Stomach (tissue), 9 donors: ENCODE data around the gene FTSJ3. TPM values are rescaled to one million over a fixed set of nuclear protein-coding genes. Genes with fewer than 3 reads are reported as not detected.
"Not testable (repeated sequence)": the region's sequence is repeated elsewhere in the genome, so short reads cannot be mapped to it uniquely, and the experiment has no call there.

ENCODE experiments used
- DNase-seq, 2 donors: peaks; one replicate each; pipeline versions ENCODE4 v3.0.0 to v3.0.0-alpha.2; 2013 to 2019
- H3K27ac ChIP-seq, 5 donors: fragments of 200-600 bp in 4 of 5; sonication (generic) in 4 of 5; one replicate each; pipeline ENCODE4 v1.5.1; 2013 to 2019; ENCODE audit warnings: mild to moderate bottlenecking in 1 of 5, moderate library complexity in 1 of 5
- H3K27me3 ChIP-seq, 3 donors: fragments of 200-600 bp; sonication (generic); one replicate each; pipeline ENCODE4 v1.5.1; 2017 to 2019; ENCODE audit warnings: mixed run types in 1 of 3
- H3K36me3 ChIP-seq, 4 donors: fragments of 200-600 bp; sonication (generic); 1 replicate in 3 of 4; 2 replicates in 1 of 4; pipeline ENCODE4 v1.5.1; 2016 to 2019
- H3K4me1 ChIP-seq, 4 donors: fragments of 200-600 bp; sonication (generic); one replicate each; pipeline ENCODE4 v1.5.1; 2016 to 2019
- H3K4me3 ChIP-seq, 4 donors: fragments of 200-600 bp; sonication (generic) in 3 of 4; one replicate each; pipeline ENCODE4 v1.5.1; 2016 to 2019; ENCODE audit warnings: mild to moderate bottlenecking in 1 of 4
- H3K9me3 ChIP-seq, 4 donors: fragments of 200-600 bp; sonication (generic); one replicate each; pipeline ENCODE4 v1.5.1; 2016 to 2019
- EP300 ChIP-seq: sonication (generic); formaldehyde crosslinking; IDR thresholded peaks from one replicate; pipeline ENCODE4 v1.6.1; 2017; ENCODE audit warnings: antibody characterized with exemption
- POLR2A ChIP-seq, 4 donors: fragments of 450-650 bp; IDR thresholded peaks; one replicate each; pipeline ENCODE4 v1.6.1; 2016; ENCODE audit warnings: antibody characterized with exemption in 4 of 4, control low read depth in 2 of 4, mild to moderate bottlenecking in 1 of 4, moderate library complexity in 1 of 4
- POLR2AphosphoS5 ChIP-seq, 3 donors: sonication (generic); formaldehyde crosslinking; IDR thresholded peaks; one replicate each; pipeline ENCODE4 v1.6.1; 2016; ENCODE audit warnings: antibody characterized with exemption in 3 of 3
- WGBS, 5 donors: extraction: QIAGEN DNeasy Blood & Tissue Kit in 3 of 5; methylation state at CpG; one replicate each; pipeline versions ENCODE4 v1.1.5 to v1.1.7; 2013 to 2018; 5-methylcytosine and 5-hydroxymethylcytosine counted together
- intact Hi-C: fragments of 100-400 bp; cut with DNase I; formaldehyde crosslinking; loops from one replicate; pipeline ENCODE4 v1.15.1; 2023; ENCODE audit warnings: low total_unique reads
- polyA plus RNA-seq, 3 donors: library from polyadenylated mRNA; stranded (reverse); fragments of 200-250 nt; gene quantifications; one replicate each; pipeline ENCODE4 v1.2.3, GENCODE V29; 2013
- total RNA-seq, 5 donors: library from RNA; depleted of rRNA; stranded (reverse); fragments of >200 nt; gene quantifications; one replicate each; pipeline versions ENCODE4 v1.1.0 to v1.2.3, GENCODE V29; 2014 to 2016
- TF ChIP-seq, protein P1 (sequence below), 7 experiments: fragments of 450-650 bp in 4 of 7; fragments of 200-600 bp in 3 of 7; sonication (generic) in 3 of 7; IDR thresholded peaks; one replicate each; pipeline ENCODE4 v1.5.1; 2016 to 2019; ENCODE audit warnings: antibody characterized with exemption in 7 of 7, control low read depth in 2 of 7, mild to moderate bottlenecking in 1 of 7
- donor health status: healthy with polysubstance abuse.
- donor health status: Bipolar disorder and iron deficiency.
- donor health status: healthy.

The FTSJ3 gene
- total and polyA plus RNA-seq, 8 donors, result 3.5 to 54.0 (median 16.6) TPM

DNA sequence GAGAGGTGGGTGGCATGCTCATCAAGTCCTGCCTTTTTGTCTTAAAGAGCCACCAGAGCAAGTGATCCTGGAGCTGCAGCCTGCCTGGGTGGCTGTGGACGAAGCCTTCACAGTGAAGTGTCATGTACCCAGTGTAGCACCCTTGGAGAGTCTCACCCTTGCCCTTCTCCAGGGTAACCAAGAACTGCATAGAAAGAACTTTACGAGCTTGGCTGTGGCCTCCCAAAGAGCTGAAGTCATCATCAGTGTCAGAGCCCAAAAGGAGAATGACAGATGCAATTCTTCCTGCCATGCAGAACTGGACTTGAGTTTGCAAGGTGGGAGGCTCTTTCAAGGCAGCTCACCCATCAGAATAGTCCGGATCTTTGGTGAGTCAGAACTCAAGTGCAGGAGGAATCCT is 31.8 kb upstream of the FTSJ3 start:
- WGBS, 5 donors, result 48 to 88% (median 75%) methylated on average over 2 to 3 of the region's 3 CpGs
- intact Hi-C loops, result no loop called here
- TF ChIP-seq EP300 (no peak), POLR2A (IDR thresholded peaks at IDR 0.05) (no peak), POLR2AphosphoS5 (IDR thresholded peaks at IDR 0.05) (no peak)
- TF ChIP-seq, protein P1, sequence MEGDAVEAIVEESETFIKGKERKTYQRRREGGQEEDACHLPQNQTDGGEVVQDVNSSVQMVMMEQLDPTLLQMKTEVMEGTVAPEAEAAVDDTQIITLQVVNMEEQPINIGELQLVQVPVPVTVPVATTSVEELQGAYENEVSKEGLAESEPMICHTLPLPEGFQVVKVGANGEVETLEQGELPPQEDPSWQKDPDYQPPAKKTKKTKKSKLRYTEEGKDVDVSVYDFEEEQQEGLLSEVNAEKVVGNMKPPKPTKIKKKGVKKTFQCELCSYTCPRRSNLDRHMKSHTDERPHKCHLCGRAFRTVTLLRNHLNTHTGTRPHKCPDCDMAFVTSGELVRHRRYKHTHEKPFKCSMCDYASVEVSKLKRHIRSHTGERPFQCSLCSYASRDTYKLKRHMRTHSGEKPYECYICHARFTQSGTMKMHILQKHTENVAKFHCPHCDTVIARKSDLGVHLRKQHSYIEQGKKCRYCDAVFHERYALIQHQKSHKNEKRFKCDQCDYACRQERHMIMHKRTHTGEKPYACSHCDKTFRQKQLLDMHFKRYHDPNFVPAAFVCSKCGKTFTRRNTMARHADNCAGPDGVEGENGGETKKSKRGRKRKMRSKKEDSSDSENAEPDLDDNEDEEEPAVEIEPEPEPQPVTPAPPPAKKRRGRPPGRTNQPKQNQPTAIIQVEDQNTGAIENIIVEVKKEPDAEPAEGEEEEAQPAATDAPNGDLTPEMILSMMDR (IDR thresholded peaks at IDR 0.05), result no peak
- Histone ChIP-seq H3K4me1 (no peaks in the 10 kb centered on the region), H3K4me3 (no peak overlapping the region), H3K27me3 (no peaks in the 10 kb centered on the region), H3K9me3 (no peaks in the 10 kb centered on the region), H3K27ac (no peak overlapping the region), H3K36me3 (no peaks in the 10 kb centered on the region)
- DNase-seq, result no peak

- DNase-seq, H3K27ac ChIP-seq, H3K9me3 ChIP-seq, H3K36me3 ChIP-seq, intact Hi-C loops, H3K4me3 ChIP-seq, H3K27me3 ChIP-seq, H3K4me1 ChIP-seq: not testable (repeated sequence)
- WGBS, 5 donors, result 85 to 92% (median 90%) methylated on average over 8 of the region's 8 CpGs
Measured at GRCh38 chr17:63856425-63856824, 29.0 kb upstream of the FTSJ3 start.

GRCh38 chr17:63855185-63855584 is 27.7 kb upstream of the FTSJ3 start:
- H3K27me3 ChIP-seq, result no peaks in the 10 kb centered on the region
- no peak for DNase-seq
- H3K4me1 ChIP-seq, result no peaks in the 10 kb centered on the region
- H3K27ac ChIP-seq, result no peak overlapping the region
- no peak overlapping the region for H3K4me3 ChIP-seq
- no peaks in the 10 kb centered on the region for H3K9me3 ChIP-seq
- intact Hi-C loops, result no loop called here
- TF ChIP-seq POLR2A (IDR thresholded peaks at IDR 0.05) (no peak), EP300 (no peak), POLR2AphosphoS5 (IDR thresholded peaks at IDR 0.05) (no peak)
- TF ChIP-seq, protein P1 (IDR thresholded peaks at IDR 0.05), result no peak
- H3K36me3 ChIP-seq, result no peaks in the 10 kb centered on the region
- 88 to 91% (median 90%) methylated on average over 8 of the region's 8 CpGs for WGBS, 5 donors

GRCh38 chr17:63854709-63855108 is 27.2 kb upstream of the FTSJ3 start:
- no peak for TF ChIP-seq POLR2A (IDR thresholded peaks at IDR 0.05)
- TF ChIP-seq EP300, result no peak
- TF ChIP-seq POLR2AphosphoS5 (IDR thresholded peaks at IDR 0.05), result no peak
- no peak for DNase-seq
- H3K27me3 ChIP-seq, result no peaks in the 10 kb centered on the region
- no peaks in the 10 kb centered on the region for H3K36me3 ChIP-seq
- H3K4me3 ChIP-seq, result no peak overlapping the region
- intact Hi-C loops, result no loop called here
- WGBS, 5 donors, result 71 to 79% (median 79%) methylated on average over 5 of the region's 5 CpGs
- no peaks in the 10 kb centered on the region for H3K9me3 ChIP-seq
- no peak overlapping the region for H3K27ac ChIP-seq
- no peaks in the 10 kb centered on the region for H3K4me1 ChIP-seq

DNA sequence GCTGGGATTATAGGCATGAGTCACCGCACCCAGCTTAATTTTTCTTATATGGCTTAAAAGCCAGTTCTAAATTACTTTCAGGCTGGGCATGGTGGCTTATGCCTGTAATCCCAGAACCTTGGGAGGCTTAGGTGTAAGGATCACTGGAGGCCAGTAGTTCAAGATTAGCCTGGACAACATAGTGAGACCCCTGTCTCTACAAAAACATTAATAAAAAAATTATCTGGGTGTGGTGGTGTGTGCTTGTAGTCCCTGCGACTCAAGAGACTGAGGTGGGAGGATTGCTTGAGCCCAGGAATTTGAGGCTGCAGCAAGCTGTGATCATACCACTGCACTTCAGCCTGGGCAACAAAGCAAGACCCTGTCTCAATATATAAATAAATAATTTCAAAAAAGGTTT is 25.8 kb upstream of the FTSJ3 start:
- no peak overlapping the region for H3K27ac ChIP-seq
- intact Hi-C loops, result no loop called here
- H3K27me3 ChIP-seq, result no peaks in the 10 kb centered on the region
- H3K4me3 ChIP-seq, result no peak overlapping the region
- 89 to 95% (median 92%) methylated on average over 2 of the region's 2 CpGs for WGBS, 5 donors
- H3K9me3 ChIP-seq, result no peaks in the 10 kb centered on the region
- no peak for DNase-seq
- TF ChIP-seq EP300 (no peak), POLR2A (IDR thresholded peaks at IDR 0.05) (no peak), POLR2AphosphoS5 (IDR thresholded peaks at IDR 0.05) (no peak)
- TF ChIP-seq, protein P1 (IDR thresholded peaks at IDR 0.05), result no peak
- peaks cover 0 to 12% (median 8%) of the 10 kb centered on the region in 4 donors for H3K4me1 ChIP-seq
- H3K36me3 ChIP-seq, result no peaks in the 10 kb centered on the region
